ENCODE data around the gene LRRC3B.

The LRRC3B gene

DNA sequence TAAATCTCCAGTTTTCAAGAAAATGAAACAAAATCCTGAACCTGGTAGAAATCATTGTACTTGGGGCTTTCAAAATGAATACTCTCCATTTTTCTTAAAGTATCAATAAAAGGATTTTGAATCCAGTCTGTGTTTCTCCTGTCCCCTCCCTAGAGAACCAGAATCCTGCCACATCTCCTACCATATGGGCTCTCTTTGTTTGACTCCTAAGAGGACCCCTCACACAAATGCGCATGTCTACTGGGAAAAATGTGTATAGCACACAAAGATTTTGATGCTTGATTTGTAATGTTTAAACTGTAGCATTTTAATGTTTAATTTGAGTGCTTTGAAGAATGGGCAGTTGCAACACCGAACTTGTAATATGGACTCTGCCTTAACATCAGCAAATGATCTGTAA lies 25.9 kb downstream of the LRRC3B start:
- no peaks in the 10 kb centered on the region for H3K9me3 Mint-ChIP-seq
- no peaks in the 10 kb centered on the region for H3K36me3 Mint-ChIP-seq (ENCODE audit: low read depth)
- no peaks in the 10 kb centered on the region for H3K4me1 Mint-ChIP-seq (ENCODE audit: low read depth)
- DNase-seq (ENCODE audit: low spot score): no peak
- no peak overlapping the region for H3K4me3 Mint-ChIP-seq
- no peak overlapping the region for H3K27ac Mint-ChIP-seq
- H3K27me3 Mint-ChIP-seq (ENCODE audit: low read depth): no peaks in the 10 kb centered on the region

DNA sequence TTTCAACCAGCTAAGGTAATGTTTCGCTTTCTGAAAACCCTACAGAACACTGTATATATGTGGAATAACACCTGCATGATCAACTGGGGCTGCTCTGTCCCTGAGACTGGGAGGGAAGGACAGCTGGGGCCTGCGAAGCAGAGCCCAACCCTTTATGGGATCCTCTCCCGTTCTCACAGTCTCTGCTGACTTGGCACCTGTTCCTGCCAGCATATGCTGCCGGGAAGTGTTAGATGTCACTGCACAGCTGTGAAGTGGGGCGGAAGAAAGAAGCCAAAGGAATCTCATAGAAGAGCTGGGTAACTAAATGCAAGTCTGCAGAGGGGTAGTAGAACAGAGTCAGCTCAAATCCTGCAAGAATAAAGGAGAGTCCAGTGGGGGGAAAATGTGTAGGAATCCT lies 29.6 kb downstream of the LRRC3B start:
- no peak overlapping the region for H3K4me3 Mint-ChIP-seq
- H3K9me3 Mint-ChIP-seq: no peaks in the 10 kb centered on the region
- no peak overlapping the region for H3K27ac Mint-ChIP-seq
- H3K4me1 Mint-ChIP-seq (ENCODE audit: low read depth): no peaks in the 10 kb centered on the region
- H3K36me3 Mint-ChIP-seq (ENCODE audit: low read depth): no peaks in the 10 kb centered on the region
- H3K27me3 Mint-ChIP-seq (ENCODE audit: low read depth): no peaks in the 10 kb centered on the region
- DNase-seq (ENCODE audit: low spot score): no peak

DNA sequence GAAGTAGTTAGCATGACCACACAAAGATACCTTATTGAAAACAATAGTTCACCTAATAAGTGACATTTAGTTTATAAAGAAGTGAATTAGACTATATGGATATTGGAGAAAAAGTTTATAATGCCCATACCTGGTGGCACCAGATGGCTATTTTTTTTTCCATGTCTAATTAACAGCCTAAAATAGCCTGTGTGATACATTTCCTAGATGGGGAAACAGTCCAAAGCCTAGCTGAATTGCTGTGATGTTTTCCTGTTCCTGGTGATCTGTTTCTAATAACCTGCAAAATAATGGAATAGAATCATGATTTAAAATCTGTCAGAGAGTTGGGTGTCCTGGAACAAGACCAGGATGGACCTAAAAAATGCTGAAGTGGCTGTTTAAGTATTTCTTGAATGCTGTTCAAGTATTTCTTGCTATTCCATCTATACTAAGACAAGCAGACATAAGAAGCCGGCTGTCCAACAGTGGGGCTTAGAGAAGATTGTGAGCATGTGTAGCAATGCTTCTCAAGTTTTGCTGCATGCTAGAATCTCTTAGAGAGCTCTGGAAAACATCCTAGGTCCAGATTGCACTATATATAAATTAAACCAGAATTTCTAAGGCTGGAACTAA lies 31.3 kb downstream of the LRRC3B start:
- no peaks in the 10 kb centered on the region for H3K9me3 Mint-ChIP-seq
- no peaks in the 10 kb centered on the region for H3K4me1 Mint-ChIP-seq (ENCODE audit: low read depth)
- no peaks in the 10 kb centered on the region for H3K27me3 Mint-ChIP-seq (ENCODE audit: low read depth)
- H3K4me3 Mint-ChIP-seq: no peak overlapping the region
- no peak overlapping the region for H3K27ac Mint-ChIP-seq
- no peaks in the 10 kb centered on the region for H3K36me3 Mint-ChIP-seq (ENCODE audit: low read depth)
- DNase-seq (ENCODE audit: low spot score): no peak

DNA sequence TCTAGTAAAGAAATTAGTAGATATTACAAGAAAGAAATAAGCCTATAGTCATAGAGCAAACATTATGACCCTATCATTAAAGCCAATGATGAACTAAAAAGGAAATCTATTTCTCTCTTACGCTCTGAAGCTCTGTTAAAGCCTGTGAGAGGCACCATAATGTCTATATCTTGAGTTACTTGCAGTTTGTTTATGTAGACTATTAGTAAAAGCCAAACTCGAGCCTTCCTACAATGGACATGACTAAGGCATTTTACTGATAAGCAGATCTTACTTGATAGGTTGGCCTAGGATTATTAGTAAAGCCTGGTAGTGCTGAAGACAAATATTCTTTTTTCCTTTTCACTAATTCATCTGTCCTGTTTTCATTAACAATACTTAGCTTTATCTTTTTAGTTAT lies 32.7 kb downstream of the LRRC3B start:
- no peak overlapping the region for H3K4me3 Mint-ChIP-seq
- no peak overlapping the region for H3K27ac Mint-ChIP-seq
- DNase-seq (ENCODE audit: low spot score): no peak
- H3K36me3 Mint-ChIP-seq (ENCODE audit: low read depth): no peaks in the 10 kb centered on the region
- H3K4me1 Mint-ChIP-seq (ENCODE audit: low read depth): no peaks in the 10 kb centered on the region
- H3K27me3 Mint-ChIP-seq (ENCODE audit: low read depth): no peaks in the 10 kb centered on the region
- no peaks in the 10 kb centered on the region for H3K9me3 Mint-ChIP-seq

DNA sequence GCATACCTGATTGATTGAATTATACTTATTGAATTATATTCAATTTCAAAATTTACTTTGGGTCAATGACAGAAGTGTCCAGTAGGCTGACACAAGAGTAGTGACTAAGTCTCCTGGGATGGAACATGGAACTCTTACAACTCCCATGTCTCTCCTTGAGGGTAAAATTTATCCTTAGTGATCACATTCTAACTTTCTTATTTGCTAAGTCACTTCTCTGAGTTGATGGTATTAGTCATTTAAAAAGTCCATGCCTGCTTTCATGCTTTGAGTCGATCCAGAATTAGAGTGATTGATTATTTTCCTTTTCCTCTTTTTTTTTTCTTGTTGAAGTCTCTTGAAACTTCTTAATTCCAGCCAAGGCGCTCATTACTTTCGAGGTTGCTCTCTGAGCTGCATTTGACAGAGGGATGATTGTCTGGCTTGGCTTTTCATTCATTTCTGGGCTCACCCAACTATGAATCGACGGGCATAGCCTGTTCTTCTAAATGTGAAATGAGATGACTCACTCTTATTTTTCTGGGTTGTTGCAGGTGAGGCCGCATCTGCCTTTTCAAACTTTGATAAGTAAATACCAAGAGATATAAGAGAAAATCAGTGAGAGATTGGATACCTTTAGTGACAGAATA lies 34.9 kb downstream of the LRRC3B start:
- Mint-ChIP-seq H3K4me1 (ENCODE audit: low read depth) (no peaks in the 10 kb centered on the region), H3K27me3 (ENCODE audit: low read depth) (no peaks in the 10 kb centered on the region), H3K27ac (no peak overlapping the region), H3K36me3 (ENCODE audit: low read depth) (no peaks in the 10 kb centered on the region), H3K4me3 (no peak overlapping the region), H3K9me3 (no peaks in the 10 kb centered on the region)
- DNase-seq (ENCODE audit: low spot score): no peak

DNA sequence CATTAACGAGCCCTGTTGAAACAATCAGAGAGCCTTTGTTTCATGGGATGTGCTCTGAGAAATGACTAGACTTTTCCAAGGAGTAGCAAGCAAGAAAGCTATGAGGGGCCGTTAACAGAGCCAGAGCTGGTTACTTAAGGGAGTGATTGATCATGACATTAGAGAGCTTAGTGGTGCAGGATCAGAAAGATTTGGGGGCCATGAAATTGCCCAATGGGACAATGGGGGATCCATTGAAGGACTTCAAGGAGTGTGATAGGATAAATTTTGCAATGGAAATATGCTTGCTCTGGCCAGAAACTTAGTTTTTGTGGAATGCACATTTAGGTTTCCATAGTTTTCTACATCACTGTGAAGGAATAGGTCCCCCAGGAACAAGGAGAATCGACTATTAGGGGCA lies 45.6 kb downstream of the LRRC3B start:
- Mint-ChIP-seq H3K4me3 (no peak overlapping the region), H3K27ac (no peak overlapping the region), H3K27me3 (ENCODE audit: low read depth) (no peaks in the 10 kb centered on the region), H3K9me3 (no peaks in the 10 kb centered on the region), H3K4me1 (ENCODE audit: low read depth) (no peaks in the 10 kb centered on the region), H3K36me3 (ENCODE audit: low read depth) (no peaks in the 10 kb centered on the region)
- no peak for DNase-seq (ENCODE audit: low spot score)

DNA sequence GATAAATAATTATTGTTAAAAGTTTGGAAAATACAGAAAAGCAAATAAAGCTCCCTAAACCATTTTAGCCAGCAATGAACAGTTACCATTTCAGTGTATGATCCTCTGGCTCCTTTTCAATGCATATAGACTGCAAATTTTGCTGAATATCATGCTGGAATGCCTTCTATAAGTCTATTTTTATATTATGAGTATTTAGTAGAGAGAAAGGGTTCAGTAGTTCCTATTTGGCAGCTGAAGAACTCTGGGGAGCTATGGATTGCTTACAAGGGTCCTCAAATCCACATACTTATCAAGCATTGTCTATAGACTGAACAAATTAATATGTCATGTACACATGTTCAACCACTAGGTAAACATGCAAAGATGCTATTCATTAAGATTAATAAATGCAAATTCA lies 46.1 kb downstream of the LRRC3B start:
- Mint-ChIP-seq H3K27me3 (ENCODE audit: low read depth) (no peaks in the 10 kb centered on the region), H3K36me3 (ENCODE audit: low read depth) (no peaks in the 10 kb centered on the region), H3K4me1 (ENCODE audit: low read depth) (no peaks in the 10 kb centered on the region), H3K9me3 (no peaks in the 10 kb centered on the region), H3K4me3 (no peak overlapping the region), H3K27ac (no peak overlapping the region)
- no peak for DNase-seq (ENCODE audit: low spot score)

DNA sequence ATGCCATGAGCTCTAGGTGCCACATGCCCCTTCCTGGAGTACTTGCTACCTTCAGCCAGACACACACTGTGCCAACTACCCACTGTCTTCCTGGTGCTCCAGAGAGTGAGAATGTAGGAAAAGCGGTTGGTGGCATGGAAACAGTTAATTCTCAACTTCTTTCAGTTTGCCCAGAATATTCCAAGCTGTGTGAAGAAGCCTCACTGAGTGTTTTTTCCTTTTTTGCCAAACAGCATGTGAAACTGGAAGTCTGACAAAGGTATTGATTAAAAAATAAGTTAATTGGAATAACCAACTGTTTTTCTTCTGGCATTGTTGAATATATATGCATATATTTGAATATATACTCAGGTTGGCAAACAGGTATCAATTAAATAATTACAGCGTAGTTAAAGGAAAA lies 52.8 kb downstream of the LRRC3B start:
- Mint-ChIP-seq H3K4me1 (ENCODE audit: low read depth) (no peaks in the 10 kb centered on the region), H3K27me3 (ENCODE audit: low read depth) (no peaks in the 10 kb centered on the region), H3K27ac (no peak overlapping the region), H3K9me3 (peaks cover 5% of the 10 kb centered on the region), H3K36me3 (ENCODE audit: low read depth) (no peaks in the 10 kb centered on the region), H3K4me3 (no peak overlapping the region)
- no peak for DNase-seq (ENCODE audit: low spot score)

DNA sequence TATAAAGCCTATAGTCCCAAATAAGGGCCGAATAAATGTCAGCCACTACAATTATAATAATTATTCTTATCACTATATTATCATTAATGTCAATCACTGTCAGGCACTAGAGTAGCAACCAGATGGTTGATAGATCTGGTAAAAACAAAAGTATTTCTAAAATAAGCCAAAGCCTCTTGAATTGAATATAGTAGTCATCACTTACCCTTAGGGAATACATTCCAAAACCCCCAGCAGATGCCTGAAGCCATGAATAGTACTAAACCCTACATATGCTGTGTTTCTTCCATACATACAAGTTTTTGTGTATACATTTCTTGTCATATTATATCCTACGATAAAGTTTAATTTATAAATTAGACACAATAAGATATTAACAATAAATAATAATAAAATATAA lies 59.1 kb downstream of the LRRC3B start:
- H3K4me1 Mint-ChIP-seq (ENCODE audit: low read depth): no peaks in the 10 kb centered on the region
- DNase-seq (ENCODE audit: low spot score): no peak
- peaks cover 7% of the 10 kb centered on the region for H3K9me3 Mint-ChIP-seq
- H3K4me3 Mint-ChIP-seq: no peak overlapping the region
- H3K27me3 Mint-ChIP-seq (ENCODE audit: low read depth): no peaks in the 10 kb centered on the region
- H3K36me3 Mint-ChIP-seq (ENCODE audit: low read depth): no peaks in the 10 kb centered on the region
- no peak overlapping the region for H3K27ac Mint-ChIP-seq

DNA sequence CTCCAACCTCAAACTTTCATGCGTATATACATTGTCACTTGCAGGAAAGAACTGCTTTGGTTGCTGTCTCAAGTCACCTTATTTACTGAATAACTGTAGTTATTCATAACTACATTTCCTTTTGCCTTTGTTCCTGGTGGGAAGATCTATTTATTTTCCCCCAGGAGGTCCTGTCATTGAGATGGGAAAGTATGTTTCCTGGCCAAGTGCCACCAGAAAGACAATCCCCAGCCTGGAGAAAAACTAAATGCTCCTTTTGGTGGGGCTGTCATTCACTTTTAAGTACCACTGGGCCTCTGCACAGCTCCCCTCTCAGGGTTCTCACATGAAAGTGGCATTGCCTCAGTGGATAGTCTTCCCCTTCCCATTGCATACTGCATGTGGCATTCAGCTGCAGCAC lies 59.8 kb downstream of the LRRC3B start:
- no peaks in the 10 kb centered on the region for H3K27me3 Mint-ChIP-seq (ENCODE audit: low read depth)
- H3K36me3 Mint-ChIP-seq (ENCODE audit: low read depth): no peaks in the 10 kb centered on the region
- H3K27ac Mint-ChIP-seq: no peak overlapping the region
- DNase-seq (ENCODE audit: low spot score): no peak
- peaks cover 3% of the 10 kb centered on the region for H3K9me3 Mint-ChIP-seq
- H3K4me1 Mint-ChIP-seq (ENCODE audit: low read depth): no peaks in the 10 kb centered on the region
- no peak overlapping the region for H3K4me3 Mint-ChIP-seq

DNA sequence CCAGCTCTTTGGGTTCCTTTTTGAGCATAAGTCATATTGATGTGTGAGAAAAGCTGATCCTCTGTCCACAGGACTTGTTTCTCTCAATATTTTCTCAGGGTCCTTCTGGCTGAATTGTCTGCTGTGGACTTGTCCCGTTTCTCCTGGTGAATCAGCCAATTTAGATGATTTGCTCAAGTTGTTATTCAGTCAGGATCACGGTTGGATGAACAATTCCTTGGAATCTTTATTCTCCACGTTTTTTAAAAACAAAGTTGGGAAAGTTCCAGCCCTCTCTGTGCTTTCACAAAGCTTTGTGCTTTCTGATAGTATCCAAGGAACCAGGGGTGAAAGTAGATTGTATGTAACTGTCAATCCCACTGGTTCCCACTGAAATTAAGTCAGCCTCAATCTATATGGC lies 61.3 kb downstream of the LRRC3B start:
- no peak overlapping the region for H3K4me3 Mint-ChIP-seq
- peaks cover 3% of the 10 kb centered on the region for H3K9me3 Mint-ChIP-seq
- H3K36me3 Mint-ChIP-seq (ENCODE audit: low read depth): no peaks in the 10 kb centered on the region
- H3K27ac Mint-ChIP-seq: no peak overlapping the region
- H3K27me3 Mint-ChIP-seq (ENCODE audit: low read depth): no peaks in the 10 kb centered on the region
- DNase-seq (ENCODE audit: low spot score): no peak
- H3K4me1 Mint-ChIP-seq (ENCODE audit: low read depth): no peaks in the 10 kb centered on the region

DNA sequence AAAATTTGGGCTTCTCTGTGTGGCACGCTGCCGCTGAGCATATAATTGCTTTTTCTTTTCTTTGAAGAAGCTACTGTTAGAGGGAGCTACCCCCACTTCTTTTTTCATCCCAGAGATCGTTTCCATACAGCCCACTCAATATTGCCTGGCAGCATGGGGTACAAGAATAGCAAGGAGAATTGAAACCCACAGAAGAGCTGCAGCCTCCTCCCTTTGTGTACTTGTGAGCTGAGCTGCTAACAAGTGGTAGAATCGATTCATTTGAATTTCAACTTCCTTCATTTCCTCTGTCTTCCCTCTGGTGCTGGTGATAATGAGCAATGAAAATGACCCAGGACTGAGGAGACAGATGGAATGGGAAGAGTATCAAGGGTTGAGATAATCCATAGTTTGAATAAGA lies 64.9 kb downstream of the LRRC3B start:
- Mint-ChIP-seq H3K4me3 (no peak overlapping the region), H3K4me1 (ENCODE audit: low read depth) (no peaks in the 10 kb centered on the region), H3K27me3 (ENCODE audit: low read depth) (no peaks in the 10 kb centered on the region), H3K9me3 (peaks cover 3% of the 10 kb centered on the region), H3K27ac (no peak overlapping the region), H3K36me3 (ENCODE audit: low read depth) (no peaks in the 10 kb centered on the region)
- DNase-seq (ENCODE audit: low spot score): no peak

DNA sequence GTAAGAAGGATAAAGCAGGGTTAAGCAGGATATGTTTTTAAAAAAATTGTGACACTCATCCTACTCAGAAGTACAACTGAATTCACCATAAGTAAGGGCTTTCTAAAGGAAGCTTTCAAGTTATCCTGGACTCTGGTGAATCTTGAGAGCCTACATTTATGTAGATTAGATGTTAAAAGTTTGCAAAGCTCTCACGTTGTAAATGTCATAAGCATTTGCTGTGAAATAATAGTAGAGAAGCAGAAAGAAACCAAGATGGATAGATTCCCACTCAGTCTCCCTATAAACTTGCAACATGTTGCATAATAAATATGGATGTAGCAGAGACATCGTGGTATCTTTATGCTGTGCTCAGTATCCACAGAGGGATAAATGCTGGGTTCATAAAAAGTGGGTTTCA lies 77.0 kb downstream of the LRRC3B start:
- no peak overlapping the region for H3K4me3 Mint-ChIP-seq
- H3K9me3 Mint-ChIP-seq: no peaks in the 10 kb centered on the region
- no peaks in the 10 kb centered on the region for H3K36me3 Mint-ChIP-seq (ENCODE audit: low read depth)
- no peak overlapping the region for H3K27ac Mint-ChIP-seq
- DNase-seq (ENCODE audit: low spot score): no peak
- H3K4me1 Mint-ChIP-seq (ENCODE audit: low read depth): no peaks in the 10 kb centered on the region
- H3K27me3 Mint-ChIP-seq (ENCODE audit: low read depth): no peaks in the 10 kb centered on the region

DNA sequence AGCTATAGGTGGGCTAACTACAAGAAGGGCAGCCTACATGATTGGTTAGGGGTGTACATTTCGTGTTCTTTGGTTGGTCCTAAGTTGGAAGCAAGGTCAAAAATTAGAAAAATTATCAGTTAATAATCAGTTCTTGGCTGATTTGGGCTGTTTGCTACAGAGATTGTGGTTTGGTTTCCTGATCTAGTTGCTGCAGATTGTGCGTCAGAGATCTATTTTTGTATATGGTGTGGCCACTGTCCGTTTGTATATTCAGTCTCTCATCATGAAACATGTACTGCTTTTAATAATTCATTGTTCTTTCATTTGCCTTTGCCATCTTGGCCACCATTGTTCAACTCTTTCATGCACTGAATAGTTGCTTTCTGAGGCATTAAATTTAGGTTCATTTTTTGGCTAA lies 80.9 kb downstream of the LRRC3B start:
- Mint-ChIP-seq H3K27ac (no peak overlapping the region), H3K4me1 (ENCODE audit: low read depth) (no peaks in the 10 kb centered on the region), H3K36me3 (ENCODE audit: low read depth) (no peaks in the 10 kb centered on the region), H3K9me3 (no peaks in the 10 kb centered on the region), H3K27me3 (ENCODE audit: low read depth) (no peaks in the 10 kb centered on the region), H3K4me3 (no peak overlapping the region)
- no peak for DNase-seq (ENCODE audit: low spot score)

DNA sequence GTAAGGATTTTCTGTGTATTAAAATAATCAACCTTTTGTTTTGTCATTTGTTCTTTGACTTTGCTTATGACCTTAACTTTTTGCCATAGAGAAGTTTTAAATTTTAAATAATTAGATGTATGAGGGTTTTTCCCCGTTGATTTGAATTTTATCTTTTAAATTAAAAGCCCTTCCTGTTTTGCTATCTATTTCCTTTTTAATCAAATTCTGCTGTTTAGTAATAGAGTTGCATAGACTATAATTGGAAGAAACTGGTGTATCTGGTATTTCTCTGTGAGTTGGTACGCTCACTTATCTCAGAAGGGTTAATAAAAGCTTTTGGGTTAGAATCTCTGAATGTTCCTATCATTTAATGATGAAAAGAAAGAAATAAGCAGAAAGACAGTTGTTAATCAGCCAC lies 82.2 kb downstream of the LRRC3B start:
- Mint-ChIP-seq H3K36me3 (ENCODE audit: low read depth) (no peaks in the 10 kb centered on the region), H3K4me3 (no peak overlapping the region), H3K27me3 (ENCODE audit: low read depth) (no peaks in the 10 kb centered on the region), H3K9me3 (no peaks in the 10 kb centered on the region), H3K4me1 (ENCODE audit: low read depth) (no peaks in the 10 kb centered on the region), H3K27ac (no peak overlapping the region)
- DNase-seq (ENCODE audit: low spot score): no peak

Measured in T-helper 2 cell treated with Interferon-gamma antibody and Interleukin-4, amounts not matched to agents 5 μg/mL and 100 μg/mL, for 36 hours (primary cell).